ENCODE results near the gene ST8SIA4. TPM values are rescaled to one million over a fixed set of nuclear protein-coding genes. Genes with fewer than 3 reads are reported as not detected.

ST8SIA4 gene
- total and polyA plus RNA-seq, 8 donors = 9.4 to 38.5 (median 11.2) TPM

GRCh38 chr5:100775533-100775855 lies 127.6 kb downstream of the ST8SIA4 start:
- intact Hi-C loops (cut with DNase I) = no loop called here
- TF ChIP-seq CTCF (IDR thresholded peaks at IDR 0.05) = no peak
- Histone ChIP-seq H3K27me3 (no peaks in the 10 kb centered on the region), H3K4me1 (peaks cover 0 to 42% of the 10 kb centered on the region in 2 donors), H3K36me3 (no peaks in the 10 kb centered on the region), H3K9me3 (no peaks in the 10 kb centered on the region), H3K4me3 (no peak overlapping the region), H3K27ac (peak overlapping the region in 1 of 2 donors; percentile 88)
- DNase-seq (no peak), ATAC-seq (no peak)

- intact Hi-C loops (cut with DNase I) = no loop called here
Observed at GRCh38 chr5:100772548-100772947, 130.5 kb downstream of the ST8SIA4 start.

GRCh38 chr5:100772006-100772405 lies 131.1 kb downstream of the ST8SIA4 start:
- intact Hi-C loops (cut with DNase I) = no loop called here
- Histone ChIP-seq H3K27ac (no peak overlapping the region), H3K36me3 (no peaks in the 10 kb centered on the region), H3K27me3 (no peaks in the 10 kb centered on the region), H3K4me1 (peaks cover 0 to 14% of the 10 kb centered on the region in 2 donors), H3K4me3 (no peak overlapping the region), H3K9me3 (no peaks in the 10 kb centered on the region)
- TF ChIP-seq CTCF (IDR thresholded peaks at IDR 0.05) = no peak
- DNase-seq (no peak), ATAC-seq (no peak)

More at GRCh38 chr5:100772548-100772947, 130.5 kb downstream of the ST8SIA4 start:
- peaks cover 0 to 19% of the 10 kb centered on the region in 2 donors for H3K4me1 ChIP-seq
- H3K4me3 ChIP-seq = no peak overlapping the region
- ATAC-seq (no peak), DNase-seq (no peak)
- H3K36me3 ChIP-seq = no peaks in the 10 kb centered on the region
- H3K27ac ChIP-seq = no peak overlapping the region
- H3K9me3 ChIP-seq = no peaks in the 10 kb centered on the region
- no peak for TF ChIP-seq CTCF (IDR thresholded peaks at IDR 0.05)
- no peaks in the 10 kb centered on the region for H3K27me3 ChIP-seq

- no peak for TF ChIP-seq CTCF (IDR thresholded peaks at IDR 0.05)
- intact Hi-C loops (cut with DNase I) = no loop called here
- Histone ChIP-seq H3K36me3 (no peaks in the 10 kb centered on the region), H3K27ac (no peak overlapping the region), H3K4me1 (peaks cover 0 to 6% of the 10 kb centered on the region in 2 donors), H3K27me3 (no peaks in the 10 kb centered on the region), H3K9me3 (no peaks in the 10 kb centered on the region), H3K4me3 (no peak overlapping the region)
- DNase-seq = no peak
- ATAC-seq = no peak
Observed at GRCh38 chr5:100771181-100771580, 131.9 kb downstream of the ST8SIA4 start.

GRCh38 chr5:100768221-100768620 lies 134.9 kb downstream of the ST8SIA4 start:
- H3K36me3 ChIP-seq = no peaks in the 10 kb centered on the region
- H3K4me1 ChIP-seq = no peaks in the 10 kb centered on the region
- DNase-seq (no peak), ATAC-seq (no peak)
- no peaks in the 10 kb centered on the region for H3K27me3 ChIP-seq
- no peaks in the 10 kb centered on the region for H3K9me3 ChIP-seq
- TF ChIP-seq CTCF (IDR thresholded peaks at IDR 0.05) = no peak
- no peak overlapping the region for H3K27ac ChIP-seq
- intact Hi-C loops (cut with DNase I) = no loop called here
- no peak overlapping the region for H3K4me3 ChIP-seq

All from left lung (tissue), 10 donors.